Activated CD4-positive, alpha-beta T cell treated with anti-CD3 and anti-CD28 coated beads, Interleukin-2, amount 10 ng/mL, durations not matched to agents 24 days and 14 days (primary cell): ENCODE results near the gene ACADVL. TPM values are rescaled to one million over a fixed set of nuclear protein-coding genes. Genes with fewer than 3 reads are reported as not detected.
"Not testable (repeated sequence)": the region's sequence is repeated elsewhere in the genome, so short reads cannot be mapped to it uniquely, and the experiment has no call there.

Experiments
- DNase-seq: peaks from one replicate; pipeline ENCODE4 v3.0.0; 2022
- H3K27ac Mint-ChIP-seq: one replicate; pipeline ENCODE4 v1.8.0; 2022; ENCODE audit warnings: mild to moderate bottlenecking, mixed read lengths
- H3K27me3 Mint-ChIP-seq: one replicate; pipeline ENCODE4 v1.8.0; 2022; ENCODE audit warnings: mixed read lengths
- H3K36me3 Mint-ChIP-seq: one replicate; pipeline ENCODE4 v1.8.0; 2022; ENCODE audit warnings: low read depth, mild to moderate bottlenecking, mixed read lengths
- H3K4me1 Mint-ChIP-seq: one replicate; pipeline ENCODE4 v1.8.0; 2021; ENCODE audit warnings: mixed read lengths
- H3K4me3 Mint-ChIP-seq: one replicate; pipeline ENCODE4 v1.8.0; 2022; ENCODE audit warnings: mild to moderate bottlenecking, moderate library complexity, mixed read lengths
- H3K9me3 Mint-ChIP-seq: one replicate; pipeline ENCODE4 v1.8.0; 2021; ENCODE audit warnings: mixed read lengths
- intact Hi-C: fragments of 100-400 bp; cut with micrococcal nuclease; formaldehyde crosslinking; loops from one replicate; pipeline ENCODE4 v1.15.1; 2023
- total RNA-seq: library from RNA; stranded (reverse); gene quantifications from 2 replicates; pipeline ENCODE4 v1.2.3, GENCODE V29; 2022

ACADVL gene
- total RNA-seq, 1 donor from 2014 or later: 267 TPM

DNA sequence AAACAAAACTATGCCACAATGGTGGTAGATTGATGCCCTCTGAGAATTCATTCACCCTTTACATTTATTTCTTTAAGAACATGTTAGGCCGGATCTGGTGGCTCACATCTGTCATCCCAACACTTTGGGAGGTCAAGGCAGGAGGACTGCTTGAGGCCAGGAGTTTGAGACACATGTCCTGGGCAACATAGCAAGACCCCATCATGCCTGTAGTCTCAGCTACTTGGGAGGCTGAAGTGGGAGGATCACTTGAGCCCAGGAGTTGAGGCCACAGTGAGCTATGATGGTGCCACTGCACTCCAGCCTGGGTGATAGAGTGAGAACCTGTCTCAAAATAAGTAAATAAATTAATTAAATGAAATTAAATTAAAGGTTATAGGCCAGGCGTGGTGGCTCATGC lies 37.6 kb upstream of the ACADVL start:
- intact Hi-C loops, H3K9me3 Mint-ChIP-seq, DNase-seq, H3K4me3 Mint-ChIP-seq, H3K27ac Mint-ChIP-seq, H3K36me3 Mint-ChIP-seq: not testable (repeated sequence)
- Mint-ChIP-seq H3K27me3 (peaks cover 11% of the 10 kb centered on the region), H3K4me1 (peaks cover 14% of the 10 kb centered on the region)

DNA sequence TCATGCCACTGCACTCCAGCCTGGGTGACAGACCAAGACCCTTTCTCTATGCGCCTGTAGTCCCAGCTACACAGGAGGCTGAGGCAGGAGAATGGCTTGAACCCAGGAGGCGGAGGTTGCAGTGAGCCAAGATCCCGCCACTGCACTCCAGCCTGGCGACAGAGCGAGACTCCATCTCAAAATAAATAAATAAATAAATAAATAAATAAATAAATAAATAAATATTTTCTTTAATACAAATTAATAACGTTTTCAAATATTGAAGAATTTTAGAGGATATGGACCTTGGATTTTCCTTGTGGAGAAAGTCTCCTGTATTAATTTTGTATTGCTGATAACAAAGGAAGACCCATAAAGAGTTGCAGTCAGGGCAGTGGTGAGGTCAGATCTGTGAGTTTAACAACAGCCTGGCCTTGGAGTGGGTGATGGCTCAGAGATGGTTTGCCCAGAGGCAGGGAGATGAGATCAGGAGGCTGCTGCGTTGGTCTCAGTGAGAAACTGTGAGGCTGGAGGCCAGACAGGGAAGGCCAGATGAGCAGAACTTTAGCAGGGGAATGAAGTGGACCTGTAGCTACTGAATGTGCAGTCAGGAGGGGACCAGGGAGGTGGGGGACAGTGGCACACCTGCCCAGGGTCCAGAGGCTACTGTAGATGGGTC lies 36.2 kb upstream of the ACADVL start:
- DNase-seq: no peak
- H3K4me3 Mint-ChIP-seq: no peak overlapping the region
- peaks cover 2% of the 10 kb centered on the region for H3K27me3 Mint-ChIP-seq
- intact Hi-C loops: no loop called here
- H3K36me3 Mint-ChIP-seq: no peaks in the 10 kb centered on the region
- H3K27ac Mint-ChIP-seq: no peak overlapping the region
- no peaks in the 10 kb centered on the region for H3K9me3 Mint-ChIP-seq
- H3K4me1 Mint-ChIP-seq: peaks cover 6% of the 10 kb centered on the region

DNA sequence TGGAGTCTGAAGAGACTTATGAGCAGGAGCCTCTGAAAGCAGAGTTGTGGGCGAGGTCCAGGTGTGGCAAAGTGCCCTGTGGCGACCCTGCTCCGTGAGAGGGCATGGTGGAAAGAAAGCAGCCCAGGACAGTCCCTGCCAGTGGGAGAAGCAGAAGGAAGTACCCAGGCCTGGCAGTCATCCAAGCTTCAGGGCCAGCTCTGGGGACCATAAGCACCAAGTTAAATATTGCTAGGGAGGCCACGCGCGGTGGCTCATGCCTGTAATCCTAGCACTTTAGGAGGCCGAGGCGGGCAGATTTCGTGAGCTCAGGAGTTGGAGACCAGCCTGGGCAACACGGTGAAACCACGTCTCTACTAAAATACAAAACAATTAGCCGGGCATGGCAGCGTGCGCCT lies 35.6 kb upstream of the ACADVL start:
- Mint-ChIP-seq H3K4me3 (no peak overlapping the region), H3K27ac (no peak overlapping the region), H3K4me1 (peaks cover 6% of the 10 kb centered on the region), H3K9me3 (no peaks in the 10 kb centered on the region), H3K36me3 (no peaks in the 10 kb centered on the region), H3K27me3 (peaks cover under 1% of the 10 kb centered on the region)
- no peak for DNase-seq
- intact Hi-C loops: no loop called here

DNA sequence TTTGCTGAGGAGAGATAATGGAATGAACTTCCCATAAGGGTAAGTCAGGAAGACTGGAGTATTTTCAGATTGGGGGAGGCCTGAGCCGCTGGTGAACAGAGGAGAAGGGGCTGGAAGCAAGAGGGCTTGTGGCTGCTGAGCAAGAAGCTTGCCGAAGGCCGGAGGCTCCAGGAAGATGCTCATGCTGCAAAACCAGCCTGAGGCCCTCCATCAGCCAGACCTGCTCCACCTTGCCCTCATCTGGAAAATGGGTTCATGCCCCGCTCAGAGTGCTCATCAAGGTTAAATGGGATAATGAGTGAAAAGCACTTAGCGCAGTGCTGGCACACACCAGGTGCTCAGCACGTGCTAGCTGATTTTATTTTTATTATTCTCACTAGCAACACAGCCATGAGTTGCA lies 35.1 kb upstream of the ACADVL start:
- no peaks in the 10 kb centered on the region for H3K9me3 Mint-ChIP-seq
- no peak for DNase-seq
- no peaks in the 10 kb centered on the region for H3K27me3 Mint-ChIP-seq
- intact Hi-C loops: no loop called here
- H3K4me1 Mint-ChIP-seq: peaks cover 6% of the 10 kb centered on the region
- no peaks in the 10 kb centered on the region for H3K36me3 Mint-ChIP-seq
- no peak overlapping the region for H3K27ac Mint-ChIP-seq
- no peak overlapping the region for H3K4me3 Mint-ChIP-seq

DNA sequence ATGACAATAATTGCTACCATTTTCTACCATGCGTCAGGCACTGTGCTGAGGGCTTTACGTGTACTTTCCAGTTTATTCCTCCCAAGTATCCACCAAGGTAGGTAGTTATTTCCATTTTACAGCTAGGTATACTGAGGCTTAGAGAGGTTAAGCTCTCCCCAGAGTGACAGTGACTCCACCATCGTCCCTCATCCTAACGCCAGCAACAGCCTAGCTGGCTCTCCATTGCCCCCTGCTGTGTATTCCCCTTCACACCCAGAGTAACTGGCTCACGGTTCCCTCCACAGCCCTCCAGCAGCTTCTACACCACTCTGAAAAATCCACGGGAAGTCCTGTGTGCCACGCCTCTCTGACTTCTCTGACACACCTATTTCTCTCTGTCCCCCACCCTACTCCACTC lies 33.5 kb upstream of the ACADVL start:
- intact Hi-C loops: no loop called here
- Mint-ChIP-seq H3K4me3 (no peak overlapping the region), H3K27ac (no peak overlapping the region), H3K9me3 (no peaks in the 10 kb centered on the region), H3K27me3 (no peaks in the 10 kb centered on the region), H3K4me1 (peaks cover 6% of the 10 kb centered on the region), H3K36me3 (peaks cover 1% of the 10 kb centered on the region)
- DNase-seq: no peak

DNA sequence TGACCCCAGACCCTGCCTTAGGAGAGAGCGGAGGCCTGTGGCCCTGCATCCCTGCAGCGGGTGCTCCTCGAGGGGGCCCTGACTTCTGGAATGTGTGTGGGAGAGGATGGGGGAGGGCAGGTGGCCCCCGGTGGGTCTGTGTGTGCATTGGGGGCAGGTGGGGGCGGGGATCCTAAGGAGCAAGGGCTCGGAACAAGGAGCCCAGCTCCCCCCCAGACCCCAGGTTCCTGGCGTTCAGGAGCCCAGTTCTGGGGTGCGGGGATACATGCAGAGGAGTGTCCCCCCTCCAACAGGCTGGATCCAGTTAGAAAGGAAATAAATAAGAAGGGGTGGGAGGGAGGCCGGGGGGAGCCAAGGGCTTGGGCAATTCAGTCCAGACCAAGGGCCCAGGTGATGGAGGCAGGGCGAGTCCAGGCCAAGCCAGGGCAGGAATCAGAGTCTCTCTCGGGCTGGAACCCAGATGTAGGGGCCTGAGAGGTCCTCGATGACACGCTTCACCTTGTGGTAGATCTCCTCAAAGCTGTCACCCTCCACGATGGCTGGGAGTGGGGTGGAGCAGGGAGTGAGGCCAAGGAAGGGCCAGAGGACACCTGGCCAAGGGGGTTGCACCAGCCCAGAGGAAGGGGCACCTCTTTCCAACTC lies 29.3 kb upstream of the ACADVL start:
- intact Hi-C loops: no loop called here
- DNase-seq: no peak
- Mint-ChIP-seq H3K4me1 (peaks cover 6% of the 10 kb centered on the region), H3K27ac (no peak overlapping the region), H3K27me3 (no peaks in the 10 kb centered on the region), H3K9me3 (no peaks in the 10 kb centered on the region), H3K36me3 (peaks cover 2% of the 10 kb centered on the region), H3K4me3 (no peak overlapping the region)

DNA sequence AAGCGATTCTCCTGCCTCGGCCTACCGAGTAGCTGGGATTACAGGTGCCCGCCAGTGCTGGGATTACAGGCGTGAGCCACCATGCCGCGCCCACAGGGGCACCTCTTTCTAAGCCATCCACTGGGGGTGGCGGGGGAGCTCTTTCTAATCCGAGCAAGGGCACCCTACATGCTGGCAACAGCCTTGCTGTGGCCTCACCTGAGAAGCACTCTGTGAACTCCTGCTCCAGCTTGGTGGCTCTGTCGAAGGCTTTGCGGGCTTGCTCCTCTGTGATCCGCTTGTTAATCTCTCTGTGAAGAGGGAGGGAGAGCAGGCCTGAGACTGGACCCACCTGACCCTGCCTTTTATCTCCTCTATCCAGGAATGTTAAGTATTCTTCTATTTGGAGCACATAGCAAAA lies 28.7 kb upstream of the ACADVL start:
- Mint-ChIP-seq H3K27me3 (no peaks in the 10 kb centered on the region), H3K27ac (no peak overlapping the region), H3K9me3 (no peaks in the 10 kb centered on the region), H3K4me3 (no peak overlapping the region), H3K4me1 (peaks cover 6% of the 10 kb centered on the region), H3K36me3 (peaks cover 3% of the 10 kb centered on the region)
- intact Hi-C loops: no loop called here
- no peak for DNase-seq

DNA sequence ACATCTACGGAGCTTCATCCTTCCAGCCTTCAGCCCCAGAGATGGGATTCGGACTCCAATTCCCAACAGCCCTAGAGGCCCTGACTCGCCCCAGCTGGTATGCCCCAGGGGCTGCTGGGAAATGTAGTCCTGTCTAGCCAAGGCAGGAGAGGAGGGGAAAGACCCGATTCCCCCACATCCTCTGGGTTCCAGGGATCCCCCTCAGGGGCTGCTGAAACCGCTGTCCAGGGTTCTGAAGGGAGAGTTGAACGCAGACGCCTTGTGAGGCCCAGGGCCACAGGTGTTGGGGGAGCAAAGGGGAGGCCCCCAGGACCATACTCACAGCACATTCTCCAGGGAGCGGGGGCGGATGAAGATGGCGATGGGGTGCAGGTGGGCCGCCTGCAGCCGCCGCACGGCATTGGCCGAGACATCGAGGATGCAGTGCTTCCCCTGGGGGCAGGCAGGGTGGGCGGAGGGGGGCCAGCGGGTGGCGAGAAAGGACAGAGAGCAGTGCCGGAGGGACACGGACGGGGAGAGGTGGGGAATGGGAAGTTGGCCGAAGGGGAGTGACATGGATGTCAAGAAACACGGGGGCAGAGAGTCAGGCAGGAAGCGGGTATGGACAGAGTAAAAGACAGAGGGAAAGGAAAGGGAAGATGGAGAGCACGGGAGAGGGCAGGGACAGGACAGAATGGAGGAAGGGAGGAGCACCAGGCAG lies 28.0 kb upstream of the ACADVL start:
- peaks cover 1% of the 10 kb centered on the region for H3K4me1 Mint-ChIP-seq
- no peaks in the 10 kb centered on the region for H3K9me3 Mint-ChIP-seq
- intact Hi-C loops: no loop called here
- H3K27ac Mint-ChIP-seq: no peak overlapping the region
- peaks cover 3% of the 10 kb centered on the region for H3K36me3 Mint-ChIP-seq
- H3K27me3 Mint-ChIP-seq: no peaks in the 10 kb centered on the region
- H3K4me3 Mint-ChIP-seq: no peak overlapping the region
- DNase-seq: peak; percentile 78

DNA sequence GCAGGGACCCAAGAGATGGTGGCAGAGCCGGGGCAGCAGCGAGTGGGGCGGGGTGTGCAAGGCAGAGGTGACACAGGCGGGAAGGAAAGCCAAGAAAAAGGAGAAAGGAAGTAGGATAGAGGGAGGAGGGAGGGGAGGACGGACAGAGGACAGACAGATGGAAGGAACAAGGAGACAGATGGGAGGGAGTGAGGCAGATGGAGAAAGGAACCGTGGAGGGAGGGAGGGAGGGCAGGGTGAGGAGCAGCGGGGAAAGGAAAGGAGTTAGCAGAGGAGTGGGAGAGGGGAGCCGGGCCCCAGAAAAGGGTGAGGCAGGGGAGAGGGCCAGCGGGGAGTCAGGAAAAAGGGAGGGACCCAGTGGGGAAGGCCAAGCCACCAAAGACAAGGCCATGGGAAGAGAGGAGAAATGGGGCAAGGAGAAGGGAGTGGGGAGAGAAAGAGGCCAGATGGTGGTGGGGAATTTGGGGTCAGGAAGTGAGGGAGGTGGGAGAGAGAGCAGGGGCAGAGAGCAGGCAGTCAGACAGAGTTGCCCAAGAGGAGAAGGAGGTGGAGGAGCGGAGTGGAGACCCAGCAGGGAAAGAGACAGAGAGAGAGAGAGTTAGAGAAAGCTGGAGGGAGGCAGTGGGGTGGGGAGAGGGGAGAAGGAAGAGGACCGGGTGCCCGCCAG lies 27.3 kb upstream of the ACADVL start:
- DNase-seq: no peak
- intact Hi-C loops: no loop called here
- Mint-ChIP-seq H3K4me1 (peaks cover 1% of the 10 kb centered on the region), H3K4me3 (no peak overlapping the region), H3K9me3 (no peaks in the 10 kb centered on the region), H3K27ac (peak overlapping the region; percentile 34), H3K36me3 (peaks cover 3% of the 10 kb centered on the region), H3K27me3 (no peaks in the 10 kb centered on the region)

DNA sequence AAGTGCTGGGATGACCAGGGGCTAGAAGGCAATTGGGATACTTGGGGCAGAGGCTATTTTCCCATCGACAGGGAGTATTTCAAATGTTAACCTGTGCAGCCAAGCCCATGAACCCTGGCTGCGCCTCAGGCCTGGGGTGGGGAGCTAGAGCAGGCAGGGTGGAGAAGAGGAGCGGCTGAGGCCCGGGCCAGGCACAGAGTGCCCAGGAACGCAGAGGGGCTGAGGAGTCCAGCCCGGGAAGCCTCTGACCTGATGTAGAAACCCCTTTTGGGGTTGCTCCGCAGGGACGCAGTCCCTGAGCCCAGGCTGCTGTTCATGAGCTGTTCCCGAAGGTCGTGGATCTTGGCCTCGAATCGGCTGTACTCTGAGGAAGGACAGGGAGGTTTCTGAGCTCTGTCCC lies 23.8 kb upstream of the ACADVL start:
- intact Hi-C loops: no loop called here
- H3K4me3 Mint-ChIP-seq: no peak overlapping the region
- peaks cover 3% of the 10 kb centered on the region for H3K36me3 Mint-ChIP-seq
- H3K9me3 Mint-ChIP-seq: no peaks in the 10 kb centered on the region
- no peaks in the 10 kb centered on the region for H3K4me1 Mint-ChIP-seq
- no peaks in the 10 kb centered on the region for H3K27me3 Mint-ChIP-seq
- no peak for DNase-seq
- H3K27ac Mint-ChIP-seq: no peak overlapping the region

DNA sequence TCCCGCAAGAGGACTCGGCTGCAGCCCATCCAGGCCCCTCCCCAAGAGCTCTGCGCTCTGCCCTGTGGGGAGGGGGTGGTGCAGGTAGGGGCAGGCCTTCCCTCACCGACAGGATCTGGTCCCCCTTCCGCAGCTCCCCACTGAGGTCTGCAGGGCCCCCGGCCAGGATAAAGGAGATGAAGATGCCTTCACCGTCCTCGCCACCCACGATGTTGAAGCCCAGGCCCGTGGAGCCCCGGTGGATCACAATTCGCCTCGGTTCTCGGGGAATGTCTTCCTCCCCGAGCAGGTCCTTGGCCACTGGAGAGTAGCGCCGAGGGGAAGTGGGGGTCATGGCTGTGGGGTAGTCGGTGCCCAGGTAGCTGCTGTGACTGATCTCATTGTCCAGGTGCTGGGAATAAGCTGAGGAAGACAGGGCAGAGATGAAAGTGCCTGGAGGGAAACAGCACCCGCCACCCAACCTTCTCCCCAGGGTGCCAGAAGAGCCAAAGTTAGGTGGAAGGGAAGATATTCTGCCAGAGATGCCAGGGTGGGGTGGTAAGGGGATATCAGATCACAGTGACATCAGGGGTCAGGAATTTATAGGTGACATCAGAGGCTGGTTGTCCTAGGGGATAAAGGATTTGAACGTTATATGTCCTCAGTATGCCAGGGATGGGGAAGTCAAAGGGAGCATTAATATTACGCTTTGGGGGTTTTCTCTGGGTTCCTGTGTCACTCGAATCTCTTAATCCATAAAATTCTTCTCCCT lies 22.9 kb upstream of the ACADVL start:
- H3K27me3 Mint-ChIP-seq: no peaks in the 10 kb centered on the region
- intact Hi-C loops: no loop called here
- H3K27ac Mint-ChIP-seq: no peak overlapping the region
- H3K9me3 Mint-ChIP-seq: no peaks in the 10 kb centered on the region
- peaks cover 3% of the 10 kb centered on the region for H3K36me3 Mint-ChIP-seq
- H3K4me1 Mint-ChIP-seq: no peaks in the 10 kb centered on the region
- H3K4me3 Mint-ChIP-seq: no peak overlapping the region
- DNase-seq: no peak

DNA sequence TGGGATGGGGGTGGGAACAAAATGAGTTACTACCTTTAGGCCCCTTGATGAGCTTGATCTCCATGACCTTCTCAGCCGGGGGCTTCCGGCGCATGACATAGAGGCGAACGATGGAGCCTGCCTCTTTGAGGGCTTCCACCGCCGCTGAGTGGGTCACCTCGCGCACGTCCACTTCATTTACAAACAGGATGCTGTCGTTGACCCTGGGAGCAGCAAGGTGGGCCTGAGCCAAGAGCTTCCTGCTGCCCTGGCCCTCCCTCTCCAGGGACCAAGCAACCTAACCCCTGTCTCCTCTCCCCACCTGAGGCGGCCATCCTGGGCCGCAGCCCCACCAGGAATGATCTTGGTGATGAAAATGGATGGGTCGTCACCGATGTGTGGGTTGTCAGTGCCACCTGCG lies 16.3 kb upstream of the ACADVL start:
- intact Hi-C loops: no loop called here
- Mint-ChIP-seq H3K27me3 (no peaks in the 10 kb centered on the region), H3K36me3 (peaks cover 7% of the 10 kb centered on the region), H3K4me1 (peaks cover 31% of the 10 kb centered on the region), H3K27ac (peak overlapping the region; percentile 91), H3K4me3 (peak overlapping the region; percentile 54), H3K9me3 (no peaks in the 10 kb centered on the region)
- DNase-seq: no peak

DNA sequence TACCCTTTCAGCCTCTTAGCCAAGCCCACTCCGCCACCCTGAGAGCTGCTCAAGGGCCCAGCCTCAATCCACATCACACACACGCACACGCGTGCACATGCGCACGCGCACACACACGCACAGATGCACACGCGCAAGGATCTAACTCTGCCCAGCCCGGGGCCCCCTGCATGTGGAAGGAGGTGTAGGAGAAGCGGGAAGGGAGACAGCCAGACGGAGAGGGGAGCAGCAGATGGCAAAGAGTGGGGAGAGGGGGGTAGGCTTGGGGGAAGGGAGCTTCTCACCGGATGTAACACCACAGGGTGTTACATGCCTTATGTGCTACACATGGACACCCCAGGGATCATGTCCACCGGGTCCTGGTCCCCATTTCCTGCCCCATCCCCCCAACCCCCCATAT lies 15.4 kb upstream of the ACADVL start:
- H3K27ac Mint-ChIP-seq: peak overlapping the region; percentile 91
- H3K9me3 Mint-ChIP-seq: no peaks in the 10 kb centered on the region
- DNase-seq: peak; percentile 68
- H3K4me3 Mint-ChIP-seq: peak overlapping the region; percentile 92
- intact Hi-C loops: no loop called here
- H3K36me3 Mint-ChIP-seq: peaks cover 7% of the 10 kb centered on the region
- peaks cover 34% of the 10 kb centered on the region for H3K4me1 Mint-ChIP-seq
- H3K27me3 Mint-ChIP-seq: no peaks in the 10 kb centered on the region
